Smooth muscle cell (in vitro differentiated cells): ENCODE measurements around the gene JUND. TPM values are rescaled to one million over a fixed set of nuclear protein-coding genes. Genes with fewer than 3 reads are reported as not detected.

Source experiments
- DNase-seq: peaks from one replicate; lab custom pipeline; 2025; ENCODE audit not compliant: unreplicated experiment; lab: John Stamatoyannopoulos, UW
- H2AFZ ChIP-seq: fragments of 200-600 bp; sonication (generic); 2 replicates; pipeline ENCODE4 v1.6.0; 2016; ENCODE audit warnings: antibody characterized with exemption, low read depth, mild to moderate bottlenecking
- H3F3A ChIP-seq: fragments of 200-600 bp; sonication (generic); 2 replicates; pipeline ENCODE4 v1.6.0; 2017; ENCODE audit warnings: antibody characterized with exemption, low read depth
- H3K27ac ChIP-seq: fragments of 200-600 bp; sonication (generic); 2 replicates; pipeline ENCODE4 v1.5.1; 2016; ENCODE audit warnings: low read depth, mild to moderate bottlenecking
- H3K27me3 ChIP-seq: fragments of 200-600 bp; sonication (generic); 2 replicates; pipeline ENCODE4 v1.6.1; 2016; ENCODE audit warnings: low read depth, mild to moderate bottlenecking
- H3K36me3 ChIP-seq: fragments of 200-600 bp; sonication (generic); 2 replicates; pipeline ENCODE4 v1.5.1; 2016; ENCODE audit warnings: low read depth
- H3K4me1 ChIP-seq: fragments of 200-600 bp; sonication (generic); 2 replicates; pipeline ENCODE4 v1.5.1; 2016; ENCODE audit warnings: low read depth
- H3K4me2 ChIP-seq: fragments of 200-600 bp; sonication (generic); 2 replicates; pipeline ENCODE4 v1.6.0; 2016; ENCODE audit warnings: mild to moderate bottlenecking
- H3K4me3 ChIP-seq: fragments of 200-600 bp; sonication (generic); 2 replicates; pipeline ENCODE4 v1.5.1; 2016; ENCODE audit warnings: mild to moderate bottlenecking
- H3K79me2 ChIP-seq: fragments of 200-600 bp; sonication (generic); 2 replicates; pipeline ENCODE4 v1.6.0; 2016; ENCODE audit warnings: low read depth, mild to moderate bottlenecking
- H3K9ac ChIP-seq: fragments of 200-600 bp; sonication (generic); 2 replicates; pipeline ENCODE4 v1.6.0; 2016; ENCODE audit warnings: low read depth
- H3K9me3 ChIP-seq: fragments of 200-600 bp; sonication (generic); replicated peaks from 2 replicates; pipeline ENCODE4 v1.5.1; 2016; ENCODE audit warnings: low read depth
- H4K20me1 ChIP-seq: fragments of 200-600 bp; sonication (generic); 2 replicates; pipeline ENCODE4 v1.6.0; 2016; ENCODE audit warnings: low read depth
- WGBS: methylation state at CpG from one replicate; pipeline ENCODE4 v1.1.7; 2016; ENCODE audit warnings: low lambda C conversion rate; 5-methylcytosine and 5-hydroxymethylcytosine counted together
- polyA plus RNA-seq: library from polyadenylated mRNA; unstranded; fragments of >200 nt; fragmentation: Nextera tagmentation; extraction: Ambion mirVana; gene quantifications from 2 replicates; pipeline ENCODE4 v1.2.1, GENCODE V29; 2016
- total RNA-seq: library from RNA; depleted of rRNA; stranded (reverse); fragments of >200 nt; gene quantifications from 2 replicates; pipeline ENCODE4 v1.2.3, GENCODE V29; 2014
- TF ChIP-seq, protein P1 (sequence below): fragments of 200-600 bp; sonication (generic); IDR thresholded peaks from 2 replicates; pipeline ENCODE4 v1.5.1; 2017; ENCODE audit warnings: borderline replicate concordance, mild to moderate bottlenecking, antibody characterized with exemption; ENCODE audit not compliant: insufficient read depth, poor library complexity, severe bottlenecking

The JUND gene
- total and polyA plus RNA-seq, 2 experiments from 2014 or later: 164 to 464 TPM

DNA sequence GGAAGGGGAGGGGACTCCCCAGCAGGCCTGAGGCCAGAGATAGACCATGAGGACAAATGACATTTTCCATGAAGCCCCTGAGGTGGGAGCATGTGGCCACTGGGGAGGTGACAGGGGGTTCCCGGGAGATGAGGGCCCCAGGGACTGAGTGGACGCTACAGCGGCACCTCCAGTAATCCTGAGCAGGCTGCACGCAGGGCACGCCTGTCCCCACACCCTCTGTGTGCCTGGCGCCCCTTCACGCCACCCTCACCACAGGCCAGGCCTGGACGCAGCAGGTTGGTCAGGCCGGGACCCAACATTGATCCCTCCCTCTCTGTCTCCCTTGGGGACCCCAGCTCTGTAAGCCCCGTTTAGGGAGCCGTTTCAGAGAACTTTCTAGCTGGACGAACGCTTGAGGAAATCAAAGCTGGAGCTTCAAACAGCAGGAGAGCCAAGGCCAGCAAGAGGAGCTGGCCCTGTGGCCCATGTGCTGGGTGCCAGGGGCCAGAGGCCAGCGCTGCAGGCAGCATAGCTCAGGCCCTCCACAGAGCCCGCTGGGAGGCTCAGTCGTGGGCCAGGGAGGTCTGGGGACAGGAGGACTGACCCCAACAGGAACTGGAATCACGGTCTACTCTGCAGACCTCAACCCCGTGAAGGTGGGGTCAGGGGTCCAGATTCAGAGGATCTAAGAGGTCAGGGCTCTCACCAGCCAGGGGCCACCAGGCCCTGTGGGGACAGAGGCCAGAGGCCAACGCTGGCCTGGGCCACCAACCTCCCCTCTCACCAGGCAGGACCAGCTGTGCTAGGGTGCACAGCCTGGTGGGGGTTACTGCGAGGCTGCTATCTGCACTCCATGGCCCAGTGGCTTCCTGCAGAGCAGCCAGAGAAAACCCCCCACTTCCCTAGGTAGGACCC is 26.9 kb upstream of the JUND start:
- H3K27me3 ChIP-seq: no peaks in the 10 kb centered on the region
- H3K9me3 ChIP-seq: no peaks in the 10 kb centered on the region
- WGBS: 93% methylated on average over 20 of the region's 20 CpGs
- TF ChIP-seq, protein P1, sequence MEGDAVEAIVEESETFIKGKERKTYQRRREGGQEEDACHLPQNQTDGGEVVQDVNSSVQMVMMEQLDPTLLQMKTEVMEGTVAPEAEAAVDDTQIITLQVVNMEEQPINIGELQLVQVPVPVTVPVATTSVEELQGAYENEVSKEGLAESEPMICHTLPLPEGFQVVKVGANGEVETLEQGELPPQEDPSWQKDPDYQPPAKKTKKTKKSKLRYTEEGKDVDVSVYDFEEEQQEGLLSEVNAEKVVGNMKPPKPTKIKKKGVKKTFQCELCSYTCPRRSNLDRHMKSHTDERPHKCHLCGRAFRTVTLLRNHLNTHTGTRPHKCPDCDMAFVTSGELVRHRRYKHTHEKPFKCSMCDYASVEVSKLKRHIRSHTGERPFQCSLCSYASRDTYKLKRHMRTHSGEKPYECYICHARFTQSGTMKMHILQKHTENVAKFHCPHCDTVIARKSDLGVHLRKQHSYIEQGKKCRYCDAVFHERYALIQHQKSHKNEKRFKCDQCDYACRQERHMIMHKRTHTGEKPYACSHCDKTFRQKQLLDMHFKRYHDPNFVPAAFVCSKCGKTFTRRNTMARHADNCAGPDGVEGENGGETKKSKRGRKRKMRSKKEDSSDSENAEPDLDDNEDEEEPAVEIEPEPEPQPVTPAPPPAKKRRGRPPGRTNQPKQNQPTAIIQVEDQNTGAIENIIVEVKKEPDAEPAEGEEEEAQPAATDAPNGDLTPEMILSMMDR: no peak
- H4K20me1 ChIP-seq: no peaks in the 10 kb centered on the region
- H3K4me2 ChIP-seq: no peak overlapping the region
- no peak overlapping the region for H3K4me3 ChIP-seq
- no peak overlapping the region for H3K9ac ChIP-seq
- H3K36me3 ChIP-seq: no peaks in the 10 kb centered on the region
- H3F3A ChIP-seq: peaks cover 7% of the 10 kb centered on the region
- H3K4me1 ChIP-seq: peaks cover 16% of the 10 kb centered on the region
- no peak overlapping the region for H2AFZ ChIP-seq
- no peaks in the 10 kb centered on the region for H3K79me2 ChIP-seq
- no peak overlapping the region for H3K27ac ChIP-seq
- DNase-seq: no peak

- Histone ChIP-seq H3K79me2 (no peaks in the 10 kb centered on the region), H3K4me3 (no peak overlapping the region), H3K9ac (no peak overlapping the region), H3K4me1 (peaks cover 16% of the 10 kb centered on the region), H3K9me3 (no peaks in the 10 kb centered on the region), H3K27ac (no peak overlapping the region), H2AFZ (no peak overlapping the region), H4K20me1 (no peaks in the 10 kb centered on the region), H3K27me3 (no peaks in the 10 kb centered on the region), H3F3A (peaks cover 7% of the 10 kb centered on the region), H3K36me3 (no peaks in the 10 kb centered on the region), H3K4me2 (no peak overlapping the region)
- WGBS: 99% methylated on average over 19 of the region's 19 CpGs
- DNase-seq: no peak
- TF ChIP-seq, protein P1: no peak
Observed at GRCh38 chr19:18307271-18307681, 25.9 kb upstream of the JUND start.

- WGBS: 92% methylated on average over 14 of the region's 14 CpGs
- Histone ChIP-seq H3K27ac (no peak overlapping the region), H3K79me2 (no peaks in the 10 kb centered on the region), H3K4me3 (no peak overlapping the region), H3K27me3 (no peaks in the 10 kb centered on the region), H2AFZ (no peak overlapping the region), H3K9me3 (no peaks in the 10 kb centered on the region), H3K4me1 (peaks cover 16% of the 10 kb centered on the region), H4K20me1 (no peaks in the 10 kb centered on the region), H3F3A (peaks cover 7% of the 10 kb centered on the region), H3K9ac (no peak overlapping the region), H3K36me3 (no peaks in the 10 kb centered on the region), H3K4me2 (no peak overlapping the region)
- no peak for DNase-seq
- TF ChIP-seq, protein P1: no peak
Observed at GRCh38 chr19:18306888-18307260, 25.5 kb upstream of the JUND start.
